Measurements from ENCODE around the gene SH3D19.
A peak's percentile ranks its signal among the peaks of the same experiment; 100 is the strongest.
"Not testable (repeated sequence)": the region's sequence is repeated elsewhere in the genome, so short reads cannot be mapped to it uniquely, and the experiment has no call there.

SH3D19 gene

DNA sequence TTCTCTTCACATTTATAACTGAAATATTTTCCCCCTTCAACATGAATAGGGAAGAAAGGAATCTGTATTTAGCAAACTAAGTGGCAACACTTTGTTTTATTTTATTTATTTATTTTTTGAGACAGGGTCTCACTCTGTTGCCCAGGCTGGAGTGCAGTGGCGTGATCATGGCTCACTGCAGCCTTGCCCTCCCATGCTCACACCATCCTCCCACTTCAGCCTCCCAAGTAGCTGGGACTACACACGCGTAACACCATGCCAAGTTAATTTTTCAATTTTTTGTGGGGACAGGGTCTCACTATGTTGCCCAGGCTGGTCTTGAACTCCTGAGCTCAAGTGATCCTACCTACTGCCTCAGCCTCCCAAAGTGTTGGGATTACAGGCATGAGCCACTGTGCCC, 189.4 kb downstream of the SH3D19 start:
- WGBS (ENCODE audit: extremely low coverage, insufficient coverage, insufficient read length) = no CpG with 5 or more reads among the region's 3 CpGs
- not testable (repeated sequence) for H3K9ac ChIP-seq (ENCODE audit: low read length)

DNA sequence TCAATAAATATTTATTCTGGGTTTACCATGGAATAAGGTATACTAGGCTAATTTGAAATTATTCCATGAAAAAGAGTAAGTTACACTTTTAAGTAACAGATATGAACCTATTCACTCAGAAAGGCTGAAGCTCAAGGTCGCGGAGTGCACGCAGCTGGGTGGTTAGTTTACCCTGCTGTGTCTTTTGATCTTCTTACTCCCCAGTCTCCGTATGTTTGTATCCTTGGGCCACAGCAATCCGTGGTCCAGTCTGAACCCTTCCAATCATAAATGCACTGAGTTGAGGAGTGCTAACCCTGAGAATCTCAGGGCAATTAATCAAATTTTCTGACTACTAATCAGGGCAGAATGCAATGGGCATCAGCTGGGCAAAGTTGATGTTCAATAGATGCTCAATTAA, 192.1 kb downstream of the SH3D19 start:
- no peak overlapping the region for H2BK5ac ChIP-seq (ENCODE audit: low read depth, low read length, poor library complexity)
- H3K79me2 ChIP-seq (ENCODE audit: control insufficient read depth, insufficient read depth, low read length, poor library complexity) = no peaks in the 10 kb centered on the region
- H2BK120ac ChIP-seq (ENCODE audit: insufficient read depth, low read length, poor library complexity) = no peak overlapping the region
- H4K12ac ChIP-seq (ENCODE audit: low read depth, low read length) = no peak overlapping the region
- no peaks in the 10 kb centered on the region for H3K27me3 ChIP-seq (ENCODE audit: insufficient read depth, low read length)
- no peak overlapping the region for H2AFZ ChIP-seq (ENCODE audit: insufficient read depth, low read length, poor library complexity)
- H3K18ac ChIP-seq (ENCODE audit: low read length) = no peak overlapping the region
- no peak overlapping the region for H3K14ac ChIP-seq (ENCODE audit: low read length)
- peaks cover 6% of the 10 kb centered on the region in 2 experiments for H3K36me3 ChIP-seq (ENCODE audit: control insufficient read depth in 1 of 2, insufficient read depth in 2 of 2, low read length in 2 of 2)
- H3K27ac ChIP-seq (ENCODE audit: low read depth, low read length) = no peak overlapping the region
- no peak for DNase-seq
- H3K4me1 ChIP-seq (ENCODE audit: control insufficient read depth in 1 of 2, insufficient read depth in 2 of 2, low read length in 2 of 2) = no peaks in the 10 kb centered on the region
- H3K23ac ChIP-seq (ENCODE audit: low read length) = no peak overlapping the region
- no peaks in the 10 kb centered on the region for H3K9me3 ChIP-seq (ENCODE audit: insufficient read depth, low read depth, low read length)
- H4K8ac ChIP-seq (ENCODE audit: low read depth, low read length) = no peak overlapping the region
- H4K91ac ChIP-seq (ENCODE audit: low read depth, low read length) = no peak overlapping the region
- H3K9ac ChIP-seq (ENCODE audit: low read length) = no peak overlapping the region
- no peak overlapping the region for H3K4ac ChIP-seq (ENCODE audit: low read depth, low read length)
- H2AK5ac ChIP-seq (ENCODE audit: low read length) = no peak overlapping the region
- H2BK12ac ChIP-seq (ENCODE audit: low read length) = no peak overlapping the region
- H3K79me1 ChIP-seq (ENCODE audit: low read length) = no peaks in the 10 kb centered on the region
- no peak overlapping the region for H3K4me3 ChIP-seq (ENCODE audit: low read depth, low read length)
- no CpG with 5 or more reads among the region's 5 CpGs for WGBS (ENCODE audit: extremely low coverage, insufficient coverage, insufficient read length)
- H3K4me2 ChIP-seq (ENCODE audit: low read length) = no peak overlapping the region

More for the DNA sequence above, 189.4 kb downstream of the SH3D19 start:
- not testable (repeated sequence) for H3K9me3 ChIP-seq (ENCODE audit: insufficient read depth, low read depth, low read length); H3K27me3 ChIP-seq (ENCODE audit: insufficient read depth, low read length); H3K79me2 ChIP-seq (ENCODE audit: control insufficient read depth, insufficient read depth, low read length, poor library complexity); H3K4me3 ChIP-seq (ENCODE audit: low read depth, low read length); H3K4ac ChIP-seq (ENCODE audit: low read depth, low read length); H2AK5ac ChIP-seq (ENCODE audit: low read length); H3K4me2 ChIP-seq (ENCODE audit: low read length); H4K12ac ChIP-seq (ENCODE audit: low read depth, low read length); DNase-seq; H2BK5ac ChIP-seq (ENCODE audit: low read depth, low read length, poor library complexity); H2BK12ac ChIP-seq (ENCODE audit: low read length); H2BK120ac ChIP-seq (ENCODE audit: insufficient read depth, low read length, poor library complexity); H3K36me3 ChIP-seq (ENCODE audit: control insufficient read depth in 1 of 2, insufficient read depth in 2 of 2, low read length in 2 of 2); H3K23ac ChIP-seq (ENCODE audit: low read length); H4K91ac ChIP-seq (ENCODE audit: low read depth, low read length); H3K14ac ChIP-seq (ENCODE audit: low read length); H3K27ac ChIP-seq (ENCODE audit: low read depth, low read length); H2AFZ ChIP-seq (ENCODE audit: insufficient read depth, low read length, poor library complexity); H4K8ac ChIP-seq (ENCODE audit: low read depth, low read length); H3K18ac ChIP-seq (ENCODE audit: low read length); H3K79me1 ChIP-seq (ENCODE audit: low read length); H3K4me1 ChIP-seq (ENCODE audit: control insufficient read depth in 1 of 2, insufficient read depth in 2 of 2, low read length in 2 of 2)

DNA sequence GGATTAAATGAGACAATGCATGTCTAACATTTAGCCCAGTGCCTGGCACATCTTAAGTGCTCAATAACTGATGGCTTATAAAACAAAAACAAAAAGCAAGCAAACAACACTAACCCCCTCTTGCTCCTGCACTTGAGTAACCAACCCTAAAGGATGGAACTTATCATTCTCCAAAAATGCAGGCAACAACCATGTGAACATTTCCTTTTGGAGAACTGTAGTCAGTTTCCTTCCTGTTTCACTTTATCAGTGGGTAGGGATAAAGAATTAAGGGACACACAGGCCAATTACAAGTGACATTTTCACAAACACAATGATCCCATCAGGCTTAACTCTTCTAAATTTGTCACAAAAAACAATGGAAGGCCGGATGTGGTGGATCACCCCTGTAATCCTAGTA, 195.6 kb downstream of the SH3D19 start:
- H3K14ac ChIP-seq (ENCODE audit: low read length) = no peak overlapping the region
- H3K27ac ChIP-seq (ENCODE audit: low read depth, low read length) = no peak overlapping the region
- no peak overlapping the region for H3K4ac ChIP-seq (ENCODE audit: low read depth, low read length)
- no peak overlapping the region for H2BK5ac ChIP-seq (ENCODE audit: low read depth, low read length, poor library complexity)
- no CpG with 5 or more reads among the region's 1 CpG for WGBS (ENCODE audit: extremely low coverage, insufficient coverage, insufficient read length)
- no peak for DNase-seq
- no peaks in the 10 kb centered on the region for H3K27me3 ChIP-seq (ENCODE audit: insufficient read depth, low read length)
- no peaks in the 10 kb centered on the region for H3K4me1 ChIP-seq (ENCODE audit: control insufficient read depth in 1 of 2, insufficient read depth in 2 of 2, low read length in 2 of 2)
- H2BK120ac ChIP-seq (ENCODE audit: insufficient read depth, low read length, poor library complexity) = no peak overlapping the region
- no peaks in the 10 kb centered on the region for H3K79me2 ChIP-seq (ENCODE audit: control insufficient read depth, insufficient read depth, low read length, poor library complexity)
- no peak overlapping the region for H2BK12ac ChIP-seq (ENCODE audit: low read length)
- no peaks in the 10 kb centered on the region for H3K79me1 ChIP-seq (ENCODE audit: low read length)
- peaks cover 11 to 16% of the 10 kb centered on the region in 2 experiments for H3K36me3 ChIP-seq (ENCODE audit: control insufficient read depth in 1 of 2, insufficient read depth in 2 of 2, low read length in 2 of 2)
- H3K9ac ChIP-seq (ENCODE audit: low read length) = no peak overlapping the region
- H3K9me3 ChIP-seq (ENCODE audit: insufficient read depth, low read depth, low read length) = no peaks in the 10 kb centered on the region
- no peak overlapping the region for H2AFZ ChIP-seq (ENCODE audit: insufficient read depth, low read length, poor library complexity)
- H3K18ac ChIP-seq (ENCODE audit: low read length) = no peak overlapping the region
- H4K91ac ChIP-seq (ENCODE audit: low read depth, low read length) = no peak overlapping the region
- no peak overlapping the region for H3K23ac ChIP-seq (ENCODE audit: low read length)
- H3K4me3 ChIP-seq (ENCODE audit: low read depth, low read length) = no peak overlapping the region
- H2AK5ac ChIP-seq (ENCODE audit: low read length) = no peak overlapping the region
- H4K8ac ChIP-seq (ENCODE audit: low read depth, low read length) = no peak overlapping the region
- no peak overlapping the region for H3K4me2 ChIP-seq (ENCODE audit: low read length)
- no peak overlapping the region for H4K12ac ChIP-seq (ENCODE audit: low read depth, low read length)

DNA sequence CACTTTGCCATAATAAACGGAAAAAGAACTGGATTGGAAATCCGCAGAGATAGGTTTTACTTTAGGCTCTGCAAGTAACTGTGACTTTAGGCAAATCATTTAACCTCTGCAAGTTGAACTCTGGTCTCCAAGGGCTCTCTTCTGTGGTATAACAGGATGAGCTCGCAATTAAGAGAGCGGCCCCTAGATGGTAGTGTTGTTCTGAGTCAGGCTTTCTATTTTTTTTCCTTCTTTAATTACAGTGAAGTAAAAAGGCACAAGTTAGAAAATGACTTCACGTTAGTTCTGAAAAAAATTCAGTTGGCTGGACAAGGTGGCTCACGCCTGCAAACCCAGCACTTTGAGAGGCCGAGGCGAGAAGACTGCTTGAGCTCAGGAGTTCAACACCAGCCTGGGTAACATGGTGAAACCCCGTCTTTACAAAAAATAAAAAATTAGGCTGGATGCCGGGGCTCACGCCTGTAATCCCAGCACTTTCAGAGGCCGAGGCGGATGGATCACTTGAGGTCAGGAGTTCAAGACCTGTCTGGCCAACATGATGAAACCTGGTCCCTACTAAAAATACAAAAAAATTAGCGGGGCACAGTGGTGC, 207.9 kb downstream of the SH3D19 start:
- no peak overlapping the region for H3K14ac ChIP-seq (ENCODE audit: low read length)
- H3K36me3 ChIP-seq (ENCODE audit: control insufficient read depth in 1 of 2, insufficient read depth in 2 of 2, low read length in 2 of 2) = peaks cover 7 to 11% of the 10 kb centered on the region in 2 experiments
- no peak overlapping the region for H3K4me2 ChIP-seq (ENCODE audit: low read length)
- no peak overlapping the region for H4K12ac ChIP-seq (ENCODE audit: low read depth, low read length)
- H2AK5ac ChIP-seq (ENCODE audit: low read length) = no peak overlapping the region
- no peaks in the 10 kb centered on the region for H3K79me1 ChIP-seq (ENCODE audit: low read length)
- no peak overlapping the region for H2BK120ac ChIP-seq (ENCODE audit: insufficient read depth, low read length, poor library complexity)
- H2BK12ac ChIP-seq (ENCODE audit: low read length) = no peak overlapping the region
- H3K9ac ChIP-seq (ENCODE audit: low read length) = no peak overlapping the region
- no peak overlapping the region for H4K8ac ChIP-seq (ENCODE audit: low read depth, low read length)
- DNase-seq = peak; percentile 64 to 82
- H3K18ac ChIP-seq (ENCODE audit: low read length) = no peak overlapping the region
- no peak overlapping the region for H3K4ac ChIP-seq (ENCODE audit: low read depth, low read length)
- H3K4me3 ChIP-seq (ENCODE audit: low read depth, low read length) = no peak overlapping the region
- H3K27me3 ChIP-seq (ENCODE audit: insufficient read depth, low read length) = no peaks in the 10 kb centered on the region
- H4K91ac ChIP-seq (ENCODE audit: low read depth, low read length) = no peak overlapping the region
- H3K27ac ChIP-seq (ENCODE audit: low read depth, low read length) = no peak overlapping the region
- H3K79me2 ChIP-seq (ENCODE audit: control insufficient read depth, insufficient read depth, low read length, poor library complexity) = no peaks in the 10 kb centered on the region
- no peak overlapping the region for H2AFZ ChIP-seq (ENCODE audit: insufficient read depth, low read length, poor library complexity)
- H3K4me1 ChIP-seq (ENCODE audit: control insufficient read depth in 1 of 2, insufficient read depth in 2 of 2, low read length in 2 of 2) = no peaks in the 10 kb centered on the region
- no CpG with 5 or more reads among the region's 14 CpGs for WGBS (ENCODE audit: extremely low coverage, insufficient coverage, insufficient read length)
- H3K23ac ChIP-seq (ENCODE audit: low read length) = no peak overlapping the region
- no peak overlapping the region for H2BK5ac ChIP-seq (ENCODE audit: low read depth, low read length, poor library complexity)
- no peaks in the 10 kb centered on the region for H3K9me3 ChIP-seq (ENCODE audit: insufficient read depth, low read depth, low read length)

Data from trophoblast cell (in vitro differentiated cells and primary cell).